ENCODE measurements around the gene GDPGP1.
A peak's percentile ranks its signal among the peaks of the same experiment; 100 is the strongest.
"Not testable (repeated sequence)": the region's sequence is repeated elsewhere in the genome, so short reads cannot be mapped to it uniquely, and the experiment has no call there.

Gene GDPGP1

GRCh38 chr15:90291679-90292356 lies 57.8 kb downstream of the GDPGP1 start:
- no peak for DNase-seq (ENCODE audit: extremely low read depth, low read depth)
- TF ChIP-seq CTCF (IDR thresholded peaks at IDR 0.05; ENCODE audit: low read depth, low read length, missing control alignments) = no peak
- H3K4me3 ChIP-seq (replicated peaks; ENCODE audit: low read depth, low read length) = no peak overlapping the region

- peak; percentile 84 for TF ChIP-seq CTCF (IDR thresholded peaks at IDR 0.05; ENCODE audit: low read depth, low read length, missing control alignments)
- not testable (repeated sequence) for H3K4me3 ChIP-seq (replicated peaks; ENCODE audit: low read depth, low read length); DNase-seq (ENCODE audit: extremely low read depth, low read depth)
Measured at GRCh38 chr15:90293040-90293810, 59.2 kb downstream of the GDPGP1 start.

DNA sequence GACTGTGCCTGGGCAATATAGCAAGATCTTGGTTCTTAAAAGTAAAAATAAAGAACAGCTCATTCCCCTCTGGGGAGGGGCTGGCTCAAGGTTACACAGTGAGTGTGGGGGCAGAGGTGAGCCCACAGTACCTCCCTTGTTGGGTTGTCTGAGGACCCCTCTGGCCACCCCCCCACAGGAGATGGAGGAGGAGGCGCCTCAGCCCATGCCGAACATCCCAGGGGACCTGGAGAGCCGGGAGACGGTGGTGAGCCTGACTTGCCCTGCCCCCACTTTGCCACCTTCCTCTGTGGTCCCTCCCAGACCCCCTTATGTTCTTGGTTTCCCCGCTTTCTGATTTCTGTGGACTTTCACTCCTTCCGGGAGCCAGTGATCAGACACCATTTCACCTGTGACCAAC lies 60.1 kb downstream of the GDPGP1 start:
- no peak overlapping the region for H3K4me3 ChIP-seq (replicated peaks; ENCODE audit: low read depth, low read length)
- no peak for TF ChIP-seq CTCF (IDR thresholded peaks at IDR 0.05; ENCODE audit: low read depth, low read length, missing control alignments)
- no peak for DNase-seq (ENCODE audit: extremely low read depth, low read depth)

- no peak overlapping the region for H3K4me3 ChIP-seq (replicated peaks; ENCODE audit: low read depth, low read length)
- no peak for DNase-seq (ENCODE audit: extremely low read depth, low read depth)
Measured at GRCh38 chr15:90294601-90295269, 60.7 kb downstream of the GDPGP1 start.

GRCh38 chr15:90295270-90295648 lies 61.2 kb downstream of the GDPGP1 start:
- no peak for DNase-seq (ENCODE audit: extremely low read depth, low read depth)
- no peak for TF ChIP-seq CTCF (IDR thresholded peaks at IDR 0.05; ENCODE audit: low read depth, low read length, missing control alignments)
- no peak overlapping the region for H3K4me3 ChIP-seq (replicated peaks; ENCODE audit: low read depth, low read length)

More at GRCh38 chr15:90294601-90295269, 60.7 kb downstream of the GDPGP1 start:
- TF ChIP-seq CTCF (IDR thresholded peaks at IDR 0.05; ENCODE audit: low read depth, low read length, missing control alignments) = no peak
